Lung (tissue), 12 donors: ENCODE data around the gene VHLL. TPM values are rescaled to one million over a fixed set of nuclear protein-coding genes. Genes with fewer than 3 reads are reported as not detected.

Experiments used
- ATAC-seq: fragments of 200-7000 bp; cut with Tn5 transposase; one replicate; pipeline ENCODE4 v1.9.1; 2020; ENCODE audit warnings: moderate number of reproducible peaks; ENCODE audit not compliant: insufficient read depth, low FRiP score
- DNase-seq, 3 donors: peaks; one replicate each; pipeline ENCODE4 v3.0.0-alpha.2; 2013 to 2017
- H3K27ac ChIP-seq, 2 donors: one replicate each; pipeline ENCODE4 v1.5.1; 2013; ENCODE audit warnings: mild to moderate bottlenecking in 2 of 2, moderate library complexity in 2 of 2, control low read depth in 1 of 2, inconsistent platforms in 1 of 2, low read depth in 1 of 2, low read length in 1 of 2
- H3K27me3 ChIP-seq, 3 donors: one replicate each; pipeline ENCODE4 v1.5.1; 2013; ENCODE audit warnings: low read length in 2 of 3; ENCODE audit not compliant: control insufficient read depth in 3 of 3, insufficient read depth in 3 of 3
- H3K36me3 ChIP-seq, 4 donors: one replicate each; pipeline ENCODE4 v1.5.1; 2013; ENCODE audit warnings: low read length in 4 of 4, mild to moderate bottlenecking in 1 of 4, moderate library complexity in 1 of 4; ENCODE audit not compliant: control insufficient read depth in 4 of 4, insufficient read depth in 4 of 4
- H3K4me1 ChIP-seq, 5 donors: one replicate each; pipeline ENCODE4 v1.5.1; 2013; ENCODE audit warnings: low read length in 5 of 5, mild to moderate bottlenecking in 2 of 5, moderate library complexity in 1 of 5; ENCODE audit not compliant: control insufficient read depth in 5 of 5, insufficient read depth in 5 of 5
- H3K4me3 ChIP-seq: one replicate; pipeline ENCODE4 v1.5.1; 2013; ENCODE audit warnings: mild to moderate bottlenecking, control low read depth, moderate library complexity
- H3K9ac ChIP-seq, 2 donors: one replicate each; pipeline ENCODE4 v1.5.1; 2013; ENCODE audit warnings: low read length in 2 of 2, control low read depth in 1 of 2; ENCODE audit not compliant: insufficient read depth in 1 of 2
- H3K9me3 ChIP-seq, 4 donors: one replicate each; pipeline ENCODE4 v1.5.1; 2013; ENCODE audit warnings: low read length in 3 of 4, mild to moderate bottlenecking in 1 of 4, moderate library complexity in 1 of 4; ENCODE audit not compliant: control insufficient read depth in 4 of 4, insufficient read depth in 3 of 4
- WGBS, 2 donors: extraction: QIAGEN DNeasy Blood & Tissue Kit; methylation state at CpG; one replicate each; pipeline ENCODE4 v1.1.7; 2013; 5-methylcytosine and 5-hydroxymethylcytosine counted together
- polyA plus RNA-seq, 2 donors: library from polyadenylated mRNA; stranded (reverse); fragments of 200-250 nt; gene quantifications; one replicate each; pipeline ENCODE4 v1.2.1, GENCODE V29; 2013
- total RNA-seq, 2 donors: library from RNA; depleted of rRNA in 1 of 2; stranded (reverse); fragments of >200 nt in 1 of 2; gene quantifications; one replicate each; pipeline ENCODE4 v1.2.1, GENCODE V29; 2014 to 2021
- TF ChIP-seq, protein P1 (sequence below): IDR thresholded peaks from 2 replicates; pipeline ENCODE4 v1.5.1; 2012; ENCODE audit warnings: mild to moderate bottlenecking; ENCODE audit errors: control extremely low read depth, extremely low read depth
- donor health status: control.
- donor health status: control.
- donor health status: Bipolar disorder and iron deficiency.
- donor health status: healthy.
- donor health status: DM: yes; HTN: yes; CAD: no.

VHLL gene
- total and polyA plus RNA-seq, 4 donors = not detected

DNA sequence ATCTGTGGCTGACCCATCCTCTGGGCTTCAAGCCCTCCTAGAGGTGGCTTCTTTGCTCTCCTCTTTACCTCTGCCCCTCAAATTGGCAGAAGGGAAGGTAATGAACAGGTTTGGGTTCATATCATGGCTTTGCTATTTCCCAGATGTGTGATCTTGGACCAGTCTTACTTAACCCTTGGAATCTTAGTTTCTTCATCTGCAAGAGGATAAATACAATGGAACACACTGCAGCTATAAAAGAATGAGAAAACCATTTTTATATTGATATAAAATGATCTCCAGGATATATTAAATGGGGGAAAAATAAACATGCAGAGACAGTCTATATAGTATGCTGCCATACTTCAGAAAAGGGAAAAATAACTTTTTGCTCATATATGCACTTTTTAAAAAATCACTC is 9.2 kb downstream of the VHLL start:
- no peak overlapping the region for H3K27ac ChIP-seq
- DNase-seq = no peak
- no peak overlapping the region for H3K9ac ChIP-seq
- H3K4me3 ChIP-seq = no peak overlapping the region
- TF ChIP-seq, protein P1, sequence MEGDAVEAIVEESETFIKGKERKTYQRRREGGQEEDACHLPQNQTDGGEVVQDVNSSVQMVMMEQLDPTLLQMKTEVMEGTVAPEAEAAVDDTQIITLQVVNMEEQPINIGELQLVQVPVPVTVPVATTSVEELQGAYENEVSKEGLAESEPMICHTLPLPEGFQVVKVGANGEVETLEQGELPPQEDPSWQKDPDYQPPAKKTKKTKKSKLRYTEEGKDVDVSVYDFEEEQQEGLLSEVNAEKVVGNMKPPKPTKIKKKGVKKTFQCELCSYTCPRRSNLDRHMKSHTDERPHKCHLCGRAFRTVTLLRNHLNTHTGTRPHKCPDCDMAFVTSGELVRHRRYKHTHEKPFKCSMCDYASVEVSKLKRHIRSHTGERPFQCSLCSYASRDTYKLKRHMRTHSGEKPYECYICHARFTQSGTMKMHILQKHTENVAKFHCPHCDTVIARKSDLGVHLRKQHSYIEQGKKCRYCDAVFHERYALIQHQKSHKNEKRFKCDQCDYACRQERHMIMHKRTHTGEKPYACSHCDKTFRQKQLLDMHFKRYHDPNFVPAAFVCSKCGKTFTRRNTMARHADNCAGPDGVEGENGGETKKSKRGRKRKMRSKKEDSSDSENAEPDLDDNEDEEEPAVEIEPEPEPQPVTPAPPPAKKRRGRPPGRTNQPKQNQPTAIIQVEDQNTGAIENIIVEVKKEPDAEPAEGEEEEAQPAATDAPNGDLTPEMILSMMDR = no peak
- no peak for ATAC-seq
- no peaks in the 10 kb centered on the region for H3K27me3 ChIP-seq
- H3K9me3 ChIP-seq = no peaks in the 10 kb centered on the region
- H3K4me1 ChIP-seq = peaks cover 0 to 10% (median 0%) of the 10 kb centered on the region in 5 donors
- peaks cover 0 to 21% (median 6%) of the 10 kb centered on the region in 4 donors for H3K36me3 ChIP-seq

DNA sequence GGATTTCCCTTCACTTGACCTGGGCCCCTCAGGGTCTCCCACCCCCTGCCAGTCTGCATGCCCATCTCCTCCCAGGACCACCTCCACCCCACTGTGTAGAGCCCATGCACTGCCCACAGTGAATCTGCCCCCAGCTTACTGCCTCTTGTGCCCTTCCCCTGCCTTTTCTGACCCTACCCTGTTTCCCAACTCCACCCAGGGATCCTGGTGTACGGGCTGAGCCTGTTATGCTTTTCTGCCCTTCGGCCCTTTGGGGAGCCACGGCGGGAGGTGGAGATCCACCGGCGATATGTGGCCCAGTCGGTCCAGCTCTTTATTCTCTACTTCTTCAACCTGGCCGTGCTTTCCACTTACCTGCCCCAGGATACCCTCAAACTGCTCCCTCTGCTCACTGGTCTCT is 13.0 kb downstream of the VHLL start:
- TF ChIP-seq, protein P1 = no peak
- no peak overlapping the region for H3K9ac ChIP-seq
- no peak for ATAC-seq
- H3K27me3 ChIP-seq = no peaks in the 10 kb centered on the region
- H3K27ac ChIP-seq = no peak overlapping the region
- peaks cover 0 to 20% (median 6%) of the 10 kb centered on the region in 5 donors for H3K4me1 ChIP-seq
- H3K36me3 ChIP-seq = peaks cover 0 to 18% (median 5%) of the 10 kb centered on the region in 4 donors
- WGBS, 2 donors = 97% methylated on average over 8 of the region's 8 CpGs
- H3K9me3 ChIP-seq = no peaks in the 10 kb centered on the region
- DNase-seq = no peak
- no peak overlapping the region for H3K4me3 ChIP-seq

DNA sequence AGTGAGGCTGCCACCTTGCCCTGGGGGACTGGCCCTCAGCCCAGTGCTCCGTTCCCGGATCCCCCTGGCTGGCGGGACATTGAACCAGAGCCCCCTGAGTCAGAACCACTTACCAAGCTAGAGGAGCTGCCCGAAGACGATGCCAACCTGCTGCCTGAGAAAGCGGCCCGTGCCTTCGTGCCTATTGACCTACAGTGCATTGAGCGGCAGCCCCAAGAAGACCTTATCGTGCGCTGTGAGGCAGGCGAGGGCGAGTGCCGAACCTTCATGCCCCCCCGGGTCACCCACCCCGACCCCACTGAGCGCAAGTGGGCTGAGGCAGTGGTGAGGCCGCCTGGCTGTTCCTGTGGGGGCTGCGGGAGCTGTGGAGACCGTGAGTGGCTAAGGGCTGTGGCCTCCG is 13.7 kb downstream of the VHLL start:
- DNase-seq (no peak), ATAC-seq (no peak)
- Histone ChIP-seq H3K9ac (no peak overlapping the region), H3K27me3 (no peaks in the 10 kb centered on the region), H3K9me3 (no peaks in the 10 kb centered on the region), H3K27ac (no peak overlapping the region), H3K4me1 (peaks cover 0 to 22% (median 6%) of the 10 kb centered on the region in 5 donors), H3K36me3 (peaks cover 0 to 18% (median 5%) of the 10 kb centered on the region in 4 donors), H3K4me3 (no peak overlapping the region)
- WGBS, 2 donors = 93 to 98% methylated on average over 21 of the region's 21 CpGs
- TF ChIP-seq, protein P1 = no peak

DNA sequence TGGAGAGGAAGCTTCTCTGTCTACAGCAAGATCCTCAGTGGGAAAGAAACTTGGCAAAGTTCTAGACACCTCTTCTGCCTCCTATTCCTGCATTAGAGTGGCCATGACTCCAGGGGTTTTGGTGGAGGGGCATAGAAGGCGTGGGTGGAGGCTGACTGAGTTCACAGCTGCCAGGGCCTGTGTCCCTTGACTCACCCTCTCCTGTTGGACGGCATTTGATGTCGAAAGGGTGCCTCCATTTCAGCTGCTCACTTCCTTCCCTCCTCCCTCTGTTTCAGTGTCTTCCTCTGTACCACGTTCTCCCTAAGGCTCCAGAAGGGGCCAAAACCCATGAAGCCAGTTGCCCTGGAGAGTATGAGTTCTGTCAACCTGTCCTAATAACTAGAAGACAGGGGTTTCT is 14.3 kb downstream of the VHLL start:
- ATAC-seq = no peak
- peak overlapping the region in 1 of 2 donors; percentile 4 for H3K9ac ChIP-seq
- H3K36me3 ChIP-seq = peaks cover 0 to 18% (median 5%) of the 10 kb centered on the region in 4 donors
- no peaks in the 10 kb centered on the region for H3K9me3 ChIP-seq
- no peak overlapping the region for H3K4me3 ChIP-seq
- DNase-seq = no peak
- TF ChIP-seq, protein P1 = no peak
- H3K27me3 ChIP-seq = no peaks in the 10 kb centered on the region
- no peak overlapping the region for H3K27ac ChIP-seq
- 21 to 58% methylated on average over 4 of the region's 4 CpGs for WGBS, 2 donors
- peaks cover 0 to 22% (median 6%) of the 10 kb centered on the region in 5 donors for H3K4me1 ChIP-seq
